Immature natural killer cell (primary cell): ENCODE measurements around the gene CCDC40. TPM values are rescaled to one million over a fixed set of nuclear protein-coding genes. Genes with fewer than 3 reads are reported as not detected.

Source experiments
- DNase-seq, 3 donors: peaks; one replicate each; pipeline ENCODE4 v3.0.0; 2022; ENCODE audit warnings: mixed read lengths in 1 of 3
- H3K27ac Mint-ChIP-seq, 6 donors: one replicate each; pipeline ENCODE4 v1.8.0; 2020; ENCODE audit warnings: mixed read lengths in 6 of 6, mild to moderate bottlenecking in 5 of 6, inconsistent platforms in 4 of 6, moderate library complexity in 3 of 6
- H3K27me3 Mint-ChIP-seq, 3 donors: one replicate each; pipeline ENCODE4 v1.8.0; 2020 to 2021; ENCODE audit warnings: low read depth in 3 of 3, mild to moderate bottlenecking in 3 of 3, mixed read lengths in 3 of 3, moderate library complexity in 3 of 3, inconsistent platforms in 1 of 3
- H3K36me3 Mint-ChIP-seq, 3 donors: one replicate each; pipeline ENCODE4 v1.8.0; 2020; ENCODE audit warnings: mixed read lengths in 3 of 3, inconsistent platforms in 2 of 3, mild to moderate bottlenecking in 2 of 3
- H3K4me1 Mint-ChIP-seq, 2 donors: one replicate each; pipeline ENCODE4 v1.8.0; 2020; ENCODE audit warnings: inconsistent platforms in 2 of 2, mild to moderate bottlenecking in 2 of 2, mixed read lengths in 2 of 2, moderate library complexity in 1 of 2
- H3K4me3 Mint-ChIP-seq, 5 donors: one replicate each; pipeline ENCODE4 v1.8.0; 2020; ENCODE audit warnings: mild to moderate bottlenecking in 5 of 5, mixed read lengths in 5 of 5, inconsistent platforms in 3 of 5, moderate library complexity in 3 of 5
- H3K9me3 Mint-ChIP-seq, 6 donors: one replicate each; pipeline ENCODE4 v1.8.0; 2020; ENCODE audit warnings: mild to moderate bottlenecking in 6 of 6, mixed read lengths in 6 of 6, inconsistent platforms in 4 of 6, moderate library complexity in 3 of 6
- polyA plus RNA-seq, 3 donors: library from polyadenylated mRNA; unstranded; fragments of 300-500 nt; fragmentation: Illumina TruSeq; gene quantifications; one replicate each; pipeline ENCODE4 v1.2.3, GENCODE V29; 2021

The CCDC40 gene, protein sequence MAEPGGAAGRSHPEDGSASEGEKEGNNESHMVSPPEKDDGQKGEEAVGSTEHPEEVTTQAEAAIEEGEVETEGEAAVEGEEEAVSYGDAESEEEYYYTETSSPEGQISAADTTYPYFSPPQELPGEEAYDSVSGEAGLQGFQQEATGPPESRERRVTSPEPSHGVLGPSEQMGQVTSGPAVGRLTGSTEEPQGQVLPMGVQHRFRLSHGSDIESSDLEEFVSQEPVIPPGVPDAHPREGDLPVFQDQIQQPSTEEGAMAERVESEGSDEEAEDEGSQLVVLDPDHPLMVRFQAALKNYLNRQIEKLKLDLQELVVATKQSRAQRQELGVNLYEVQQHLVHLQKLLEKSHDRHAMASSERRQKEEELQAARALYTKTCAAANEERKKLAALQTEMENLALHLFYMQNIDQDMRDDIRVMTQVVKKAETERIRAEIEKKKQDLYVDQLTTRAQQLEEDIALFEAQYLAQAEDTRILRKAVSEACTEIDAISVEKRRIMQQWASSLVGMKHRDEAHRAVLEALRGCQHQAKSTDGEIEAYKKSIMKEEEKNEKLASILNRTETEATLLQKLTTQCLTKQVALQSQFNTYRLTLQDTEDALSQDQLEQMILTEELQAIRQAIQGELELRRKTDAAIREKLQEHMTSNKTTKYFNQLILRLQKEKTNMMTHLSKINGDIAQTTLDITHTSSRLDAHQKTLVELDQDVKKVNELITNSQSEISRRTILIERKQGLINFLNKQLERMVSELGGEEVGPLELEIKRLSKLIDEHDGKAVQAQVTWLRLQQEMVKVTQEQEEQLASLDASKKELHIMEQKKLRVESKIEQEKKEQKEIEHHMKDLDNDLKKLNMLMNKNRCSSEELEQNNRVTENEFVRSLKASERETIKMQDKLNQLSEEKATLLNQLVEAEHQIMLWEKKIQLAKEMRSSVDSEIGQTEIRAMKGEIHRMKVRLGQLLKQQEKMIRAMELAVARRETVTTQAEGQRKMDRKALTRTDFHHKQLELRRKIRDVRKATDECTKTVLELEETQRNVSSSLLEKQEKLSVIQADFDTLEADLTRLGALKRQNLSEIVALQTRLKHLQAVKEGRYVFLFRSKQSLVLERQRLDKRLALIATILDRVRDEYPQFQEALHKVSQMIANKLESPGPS
- polyA plus RNA-seq, result not detected

DNA sequence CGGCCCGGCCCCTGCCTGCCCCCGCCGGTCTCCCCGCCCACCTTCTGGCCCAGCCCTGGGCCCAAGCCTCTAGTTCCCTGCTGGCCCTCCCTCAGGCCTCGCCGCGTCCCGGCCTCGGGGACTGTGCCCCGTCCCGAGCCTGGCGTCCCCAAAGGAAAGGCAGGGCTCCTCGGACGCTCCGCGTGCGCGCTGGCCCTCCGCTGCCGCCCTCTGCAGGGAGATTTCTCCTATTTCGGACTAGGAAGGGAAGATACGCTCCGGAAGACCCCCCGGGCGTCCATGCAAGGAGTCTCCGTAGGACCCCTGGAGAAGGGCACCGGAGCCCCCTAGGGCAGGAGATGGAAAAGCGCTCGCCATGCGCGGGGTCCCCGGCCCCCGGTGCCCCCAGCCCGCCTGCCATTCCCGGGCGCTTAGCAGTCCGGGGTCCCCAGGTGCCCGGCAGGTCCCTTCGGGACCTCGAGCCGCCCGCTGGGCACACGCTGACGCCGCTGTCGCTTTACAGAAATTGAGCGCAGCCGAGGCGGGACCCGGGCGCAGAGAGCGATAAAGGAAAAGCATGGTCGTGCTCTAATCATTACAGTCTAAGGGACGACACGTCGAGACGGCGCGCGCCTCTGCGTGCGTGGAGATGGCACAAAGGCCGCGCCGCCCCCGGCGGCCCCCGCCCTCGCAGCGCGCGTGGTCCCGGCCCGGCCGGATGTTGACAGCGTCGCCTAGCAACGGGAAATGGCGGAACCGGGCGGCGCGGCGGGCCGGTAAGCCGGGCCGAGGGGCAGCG is at the start of gene CCDC40:
TSS of gene CCDC40 (plus strand) at position 706 of the 778 bp plus-strand sequence. CDS start at position 727, 21 bp downstream.
- H3K4me3 Mint-ChIP-seq, result peak within 1 kb of the TSS; percentile 80 to 86 (median 85)
- peaks cover 9 to 12% of the 10 kb centered on the region in 2 donors for H3K4me1 Mint-ChIP-seq
- H3K27ac Mint-ChIP-seq, result peak within 1 kb of the TSS in 5 of 6 donors; percentile 82 to 93 (median 84)
- no peaks in the 10 kb centered on the region for H3K36me3 Mint-ChIP-seq
- DNase-seq, result peak; percentile 81 to 85 (median 83)
- no peaks in the 10 kb centered on the region for H3K9me3 Mint-ChIP-seq
- H3K27me3 Mint-ChIP-seq, result peaks cover 10 to 19% (median 13%) of the 10 kb centered on the region in 3 donors

DNA sequence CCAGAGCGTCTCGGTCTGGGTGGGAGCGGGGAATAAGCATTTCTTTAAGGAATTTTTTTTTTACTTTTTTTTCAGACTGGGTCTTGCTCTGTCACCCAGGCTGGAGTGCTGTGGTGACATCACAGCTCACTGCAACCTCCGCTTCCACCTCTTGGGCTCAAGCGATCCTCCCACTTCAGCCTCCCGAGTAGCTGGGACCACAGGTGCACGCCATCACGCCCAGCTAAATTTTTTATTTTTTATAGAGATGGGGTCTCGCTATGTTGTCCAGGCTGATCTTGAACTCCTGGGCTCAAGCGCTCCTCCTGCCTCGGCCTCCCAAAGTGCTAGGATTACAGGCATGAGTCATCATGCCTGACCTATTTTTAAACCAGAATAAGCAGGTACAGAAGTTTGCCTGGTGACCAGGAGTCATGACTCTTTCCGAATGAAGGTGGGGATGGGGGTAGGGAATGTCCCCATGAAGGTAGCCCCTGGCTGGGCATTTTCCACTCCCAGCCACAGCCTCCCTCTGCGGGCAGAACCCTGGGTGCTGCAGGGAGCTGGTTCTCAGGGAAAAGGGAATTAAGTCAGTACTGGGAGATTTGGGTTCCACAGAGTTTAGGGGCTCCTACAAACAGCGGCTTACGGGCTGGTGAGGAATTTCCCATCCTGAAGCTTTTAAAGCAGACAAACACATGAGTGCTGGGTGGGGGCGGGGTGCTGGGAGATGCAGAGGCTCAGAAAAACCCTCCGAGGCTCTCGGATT is 49.1 kb upstream of the CCDC40 start:
- no peak for DNase-seq
- H3K4me3 Mint-ChIP-seq, result no peak overlapping the region
- H3K4me1 Mint-ChIP-seq, result peaks cover 3 to 6% of the 10 kb centered on the region in 2 donors
- H3K27ac Mint-ChIP-seq, result no peak overlapping the region
- H3K36me3 Mint-ChIP-seq, result no peaks in the 10 kb centered on the region
- H3K27me3 Mint-ChIP-seq, result peaks cover 2 to 6% (median 4%) of the 10 kb centered on the region in 3 donors
- no peaks in the 10 kb centered on the region for H3K9me3 Mint-ChIP-seq

DNA sequence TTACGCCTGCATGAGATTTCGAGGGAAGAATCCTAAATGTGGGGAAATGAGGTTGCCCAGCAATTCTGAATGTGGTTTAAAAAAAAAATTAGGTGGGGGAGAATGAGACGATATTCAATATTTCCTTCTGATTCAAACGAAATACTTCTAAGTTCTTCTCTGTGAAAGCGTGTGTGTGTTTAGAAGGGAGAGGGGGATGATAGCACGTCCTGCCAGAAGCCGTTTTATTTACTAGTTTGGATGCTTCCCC is 48.6 kb upstream of the CCDC40 start:
- Mint-ChIP-seq H3K36me3 (no peaks in the 10 kb centered on the region), H3K27me3 (peaks cover 2 to 9% (median 9%) of the 10 kb centered on the region in 3 donors), H3K4me3 (no peak overlapping the region), H3K27ac (no peak overlapping the region), H3K4me1 (peaks cover 8 to 10% of the 10 kb centered on the region in 2 donors), H3K9me3 (no peaks in the 10 kb centered on the region)
- no peak for DNase-seq

DNA sequence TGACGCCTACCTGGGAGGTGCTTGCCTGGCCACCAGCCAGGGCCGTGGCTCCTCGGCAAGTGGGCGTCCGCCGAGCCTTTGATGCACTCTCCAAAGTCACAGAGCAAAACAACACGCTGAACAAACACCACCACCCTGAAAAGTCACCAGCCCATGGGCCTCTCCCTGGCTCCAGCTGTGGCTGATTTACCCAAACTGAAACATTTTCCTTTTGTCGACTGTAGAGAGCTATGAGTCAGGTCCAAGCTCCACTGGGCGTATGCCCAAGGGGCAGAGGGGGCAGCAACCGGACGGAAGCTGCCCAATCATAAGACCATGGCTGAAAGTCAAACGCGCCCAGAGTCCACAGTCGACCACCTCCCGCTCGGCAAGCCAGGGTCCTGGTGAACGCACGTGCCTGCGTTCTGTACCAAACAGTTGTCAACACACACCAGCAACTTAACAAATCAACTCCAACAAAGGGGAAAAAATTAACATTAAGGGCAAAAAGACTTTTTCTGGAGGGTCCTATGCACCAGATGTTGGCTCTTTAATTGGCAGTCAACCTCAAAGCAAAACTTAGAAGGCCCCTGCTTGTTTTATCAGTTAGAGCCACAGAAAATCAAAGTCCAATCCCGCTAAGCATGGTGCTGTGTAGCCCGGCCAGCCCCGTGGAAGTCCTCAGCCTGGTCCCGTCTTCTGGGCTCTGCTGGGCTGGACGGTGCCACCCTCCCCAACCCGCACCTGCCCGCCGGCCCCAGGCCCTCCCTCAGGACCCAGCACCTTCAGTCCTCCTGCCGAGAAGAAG is 48.1 kb upstream of the CCDC40 start:
- DNase-seq, result no peak
- Mint-ChIP-seq H3K27me3 (peaks cover 5 to 10% (median 7%) of the 10 kb centered on the region in 3 donors), H3K4me1 (peaks cover 8 to 11% of the 10 kb centered on the region in 2 donors), H3K9me3 (no peaks in the 10 kb centered on the region), H3K36me3 (no peaks in the 10 kb centered on the region), H3K27ac (no peak overlapping the region), H3K4me3 (no peak overlapping the region)

DNA sequence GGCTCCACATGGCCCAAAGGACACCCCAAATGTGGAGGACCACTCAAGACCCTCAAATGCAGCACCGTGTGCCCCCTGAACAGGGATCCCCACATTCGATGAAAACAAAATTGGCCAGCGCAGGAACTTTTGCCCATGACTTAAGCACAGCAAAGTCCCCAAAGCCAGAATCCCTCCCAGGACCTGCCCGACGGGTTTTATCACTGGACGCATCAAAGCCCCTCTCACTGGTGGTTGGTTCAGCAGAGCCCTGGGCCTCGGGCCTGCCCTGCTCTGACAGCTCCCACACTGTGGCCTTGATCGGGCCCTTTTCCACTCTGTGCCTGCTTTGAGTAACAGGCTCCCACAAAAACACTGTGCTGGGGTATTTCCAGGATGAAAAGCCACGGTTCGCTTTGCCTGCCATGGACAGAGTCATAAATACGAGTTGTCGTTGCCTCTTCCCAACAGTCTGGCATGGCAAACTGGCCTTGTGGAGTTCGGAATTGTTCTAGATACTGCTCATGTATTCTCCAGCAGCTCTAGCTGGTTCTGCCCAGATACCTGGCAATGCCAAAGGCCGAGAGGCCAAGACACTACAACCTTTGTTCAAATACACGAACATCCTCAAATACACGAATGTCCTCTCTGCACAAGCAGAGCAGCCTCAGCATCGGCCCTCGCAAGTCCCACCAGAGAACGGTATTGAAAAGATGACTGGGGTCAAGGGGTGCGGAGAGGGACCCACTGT is 47.2 kb upstream of the CCDC40 start:
- no peak overlapping the region for H3K27ac Mint-ChIP-seq
- no peaks in the 10 kb centered on the region for H3K9me3 Mint-ChIP-seq
- no peaks in the 10 kb centered on the region for H3K36me3 Mint-ChIP-seq
- H3K27me3 Mint-ChIP-seq, result peaks cover 6 to 10% (median 7%) of the 10 kb centered on the region in 3 donors
- H3K4me3 Mint-ChIP-seq, result no peak overlapping the region
- peaks cover 8 to 15% of the 10 kb centered on the region in 2 donors for H3K4me1 Mint-ChIP-seq
- no peak for DNase-seq

DNA sequence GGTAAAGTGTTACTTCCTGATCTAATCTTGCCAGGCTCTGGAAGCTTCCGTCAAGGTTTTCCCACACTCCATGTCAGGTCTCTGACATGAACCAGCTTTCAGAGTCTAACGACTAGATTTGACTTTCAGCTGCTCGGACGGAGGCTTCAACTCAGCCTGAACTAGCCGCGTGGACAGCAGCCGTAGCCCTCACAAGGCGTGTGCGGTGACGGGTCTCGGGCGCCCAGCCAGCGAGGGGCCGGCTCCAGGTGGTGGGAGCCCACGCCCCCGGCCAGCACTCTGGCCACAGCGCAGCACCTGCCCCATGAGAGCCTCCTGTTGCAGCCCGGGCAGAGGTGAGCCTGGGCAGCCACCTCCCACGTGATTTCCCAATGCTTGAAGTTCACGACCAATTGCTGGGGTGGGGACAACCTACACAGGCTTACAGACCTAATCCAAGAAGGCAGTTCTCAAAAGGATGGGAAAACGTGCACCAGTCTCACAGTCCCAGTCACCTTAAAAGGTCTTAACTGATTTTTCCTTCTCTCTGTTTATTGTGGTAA is 46.3 kb upstream of the CCDC40 start:
- Mint-ChIP-seq H3K4me3 (no peak overlapping the region), H3K4me1 (peaks cover 16 to 22% of the 10 kb centered on the region in 2 donors), H3K9me3 (no peaks in the 10 kb centered on the region), H3K27ac (peak overlapping the region in 1 of 6 donors; percentile 17), H3K27me3 (peaks cover 6 to 11% (median 10%) of the 10 kb centered on the region in 3 donors), H3K36me3 (no peaks in the 10 kb centered on the region)
- no peak for DNase-seq

DNA sequence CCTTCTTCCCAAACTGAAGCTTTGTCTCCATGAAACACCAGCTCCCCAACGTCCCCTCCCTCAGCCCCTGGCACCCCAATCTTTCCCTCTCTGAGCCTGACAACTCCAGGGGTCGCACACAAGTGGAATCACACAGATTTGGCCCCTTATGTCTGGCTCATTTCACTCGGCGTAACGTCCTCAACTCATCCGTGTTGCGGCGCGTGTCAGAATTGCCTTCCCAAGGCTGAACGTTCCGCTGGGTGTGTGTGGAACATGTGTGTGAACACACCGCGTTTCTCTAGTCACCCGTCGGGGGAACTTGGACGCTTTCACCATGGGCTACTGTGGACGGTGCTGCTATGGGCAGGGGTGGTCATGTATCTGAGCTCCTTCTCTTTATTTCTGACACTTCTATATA is 45.7 kb upstream of the CCDC40 start:
- Mint-ChIP-seq H3K27me3 (peaks cover 8 to 11% (median 10%) of the 10 kb centered on the region in 3 donors), H3K4me1 (peaks cover 22 to 26% of the 10 kb centered on the region in 2 donors), H3K9me3 (no peaks in the 10 kb centered on the region), H3K4me3 (peak overlapping the region in 2 of 5 donors; percentile 30 to 45), H3K36me3 (no peaks in the 10 kb centered on the region), H3K27ac (peak overlapping the region in 1 of 6 donors; percentile 17)
- DNase-seq, result no peak

DNA sequence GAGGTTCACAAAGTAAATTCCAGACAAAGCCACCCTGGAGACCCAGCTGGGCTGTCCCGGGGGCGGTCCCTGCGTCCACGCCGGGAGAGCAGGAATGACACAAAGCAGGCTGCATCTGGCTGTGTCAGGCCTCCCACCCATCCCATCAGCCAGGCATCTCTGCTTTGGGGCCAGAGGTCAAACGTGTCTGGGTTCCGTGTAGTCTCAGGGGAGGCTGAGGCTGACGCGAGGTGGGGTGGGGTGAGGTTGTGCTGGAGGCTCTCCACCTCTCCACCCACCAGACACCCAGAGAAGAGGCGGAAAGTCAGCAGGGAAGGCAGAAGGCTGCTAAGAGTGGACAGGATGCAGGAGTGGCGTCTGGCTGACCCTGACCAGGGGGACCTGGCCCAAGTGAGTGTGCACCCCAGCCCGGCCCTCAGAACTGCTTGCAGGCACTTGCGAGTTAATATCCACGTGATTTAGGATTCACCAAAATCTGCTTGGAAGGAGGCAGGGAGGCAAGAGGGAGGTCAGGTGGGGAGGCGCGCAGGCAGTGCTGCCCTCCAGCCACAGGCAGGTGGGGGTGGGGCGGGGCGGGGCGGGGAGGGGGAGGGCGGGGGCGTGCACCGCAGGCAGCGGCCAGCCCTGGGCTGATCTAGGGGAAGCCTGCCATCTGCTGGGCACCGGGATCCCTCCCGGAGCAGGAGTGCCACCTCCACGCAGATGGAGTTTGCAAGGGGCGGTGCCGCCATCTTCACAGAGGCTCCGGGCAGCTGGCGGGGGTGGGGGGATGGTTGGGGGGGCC is 45.1 kb upstream of the CCDC40 start:
- Mint-ChIP-seq H3K4me3 (peak overlapping the region in 4 of 5 donors; percentile 30 to 69 (median 46)), H3K27ac (no peak overlapping the region), H3K4me1 (peaks cover 28 to 32% of the 10 kb centered on the region in 2 donors), H3K36me3 (no peaks in the 10 kb centered on the region), H3K9me3 (no peaks in the 10 kb centered on the region), H3K27me3 (peaks cover 8 to 11% (median 10%) of the 10 kb centered on the region in 3 donors)
- peak; percentile 54 to 64 (median 58) for DNase-seq

DNA sequence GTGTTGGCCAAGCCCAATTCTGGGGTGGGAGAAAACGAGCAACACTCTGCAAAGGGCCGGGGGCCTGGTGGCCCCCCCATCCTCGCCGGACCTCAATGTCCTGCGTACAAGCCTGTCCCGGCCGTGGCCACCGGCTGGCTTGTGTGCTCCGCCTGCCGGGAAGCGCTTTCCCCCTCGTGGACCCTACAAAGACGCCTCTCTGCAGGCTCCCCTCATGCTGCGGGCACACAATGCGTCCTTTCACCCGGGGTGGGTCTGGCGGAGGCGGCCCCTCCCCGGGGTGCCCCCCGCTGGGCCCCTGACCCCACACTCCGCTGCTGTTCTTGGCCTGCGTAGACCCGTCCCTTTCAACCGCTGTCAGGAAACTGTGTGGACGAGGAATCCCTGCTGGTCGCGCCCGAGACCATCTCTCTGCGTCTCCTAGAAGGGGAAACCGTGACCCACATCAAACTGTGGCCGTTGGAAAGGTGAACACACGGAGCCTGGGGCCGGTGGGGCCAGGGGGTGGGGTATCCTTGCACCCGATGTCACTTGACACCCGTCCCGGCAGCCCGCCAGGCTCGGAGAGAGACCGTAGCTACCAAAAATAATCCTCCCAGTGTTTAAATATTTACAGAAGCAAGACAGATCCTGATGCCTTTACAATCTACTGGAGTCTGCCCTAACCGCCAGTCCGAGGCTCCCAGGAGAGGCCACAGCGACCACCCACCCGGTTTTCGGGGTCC is 44.4 kb upstream of the CCDC40 start:
- H3K27me3 Mint-ChIP-seq, result peaks cover 9 to 16% (median 12%) of the 10 kb centered on the region in 3 donors
- peak overlapping the region in 1 of 6 donors; percentile 68 for H3K27ac Mint-ChIP-seq
- no peak for DNase-seq

DNA sequence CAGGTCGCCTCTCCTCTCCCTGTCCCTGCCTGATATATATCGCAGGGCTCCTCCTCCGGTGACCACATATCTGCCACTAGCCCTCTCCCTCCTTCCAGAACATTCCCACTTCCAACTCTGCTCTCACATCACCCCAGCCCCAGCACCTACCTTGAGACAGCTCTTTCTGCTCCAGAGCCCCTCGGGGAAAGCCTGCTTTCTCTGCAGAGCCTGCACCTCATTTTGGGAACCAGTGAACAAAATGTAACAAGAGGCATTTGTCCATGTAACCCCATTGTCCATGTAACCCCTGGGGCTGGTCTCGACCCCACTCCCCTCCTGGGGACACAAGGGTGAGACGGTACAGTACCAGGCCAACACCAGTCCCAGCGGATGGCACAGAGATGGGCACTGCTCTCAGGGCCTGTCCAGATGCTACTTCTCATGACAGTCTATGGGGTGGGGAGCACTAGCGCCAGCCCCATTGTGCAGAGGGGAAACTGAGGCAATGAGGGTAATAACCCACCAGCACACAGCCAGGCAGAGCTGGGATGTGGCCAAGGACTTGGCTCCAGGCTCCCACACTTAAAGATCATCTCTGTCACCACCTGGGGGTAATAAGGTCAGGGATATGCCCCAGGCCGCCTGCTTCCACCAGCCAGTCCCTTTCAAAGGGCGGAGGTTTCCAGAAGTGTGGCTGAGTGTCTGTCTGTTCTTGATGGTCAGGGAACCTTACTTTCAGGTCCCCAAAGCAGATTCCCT is 43.6 kb upstream of the CCDC40 start:
- Mint-ChIP-seq H3K9me3 (no peaks in the 10 kb centered on the region), H3K27me3 (peaks cover 11 to 22% (median 14%) of the 10 kb centered on the region in 3 donors), H3K36me3 (no peaks in the 10 kb centered on the region), H3K4me3 (peak overlapping the region; percentile 18 to 73 (median 73)), H3K4me1 (peaks cover 43 to 47% of the 10 kb centered on the region in 2 donors), H3K27ac (peak overlapping the region in 2 of 6 donors; percentile 36 to 68)
- no peak for DNase-seq

More for the DNA sequence above, 44.4 kb upstream of the CCDC40 start:
- no peaks in the 10 kb centered on the region for H3K36me3 Mint-ChIP-seq
- H3K4me1 Mint-ChIP-seq, result peaks cover 36 to 40% of the 10 kb centered on the region in 2 donors
- peak overlapping the region; percentile 30 to 73 (median 73) for H3K4me3 Mint-ChIP-seq
- H3K9me3 Mint-ChIP-seq, result no peaks in the 10 kb centered on the region
